NCI-H526 (cell line): Measurements from ENCODE around the gene TASOR.

Source experiments
- DNase-seq, 2 experiments: peaks; one replicate each; lab custom pipeline; 2025; lab: John Stamatoyannopoulos, UW

TASOR gene

GRCh38 chr3:56682462-56683121 is 473 bp downstream of the TASOR start:
- peak; percentile 66 to 77 for DNase-seq

- DNase-seq, result no peak
These were observed 1.0 kb downstream of the TASOR start for GRCh38 chr3:56681984-56682461.

- no peak for DNase-seq
These were observed 2.9 kb downstream of the TASOR start for GRCh38 chr3:56680054-56680580.

GRCh38 chr3:56677286-56677685 is 5.8 kb downstream of the TASOR start:
- DNase-seq, result no peak

- no peak for DNase-seq
These were observed 9.1 kb downstream of the TASOR start for GRCh38 chr3:56673781-56674457.

GRCh38 chr3:56667973-56668579 is 15.0 kb downstream of the TASOR start:
- DNase-seq, result no peak

- no peak for DNase-seq
These were observed 18.2 kb downstream of the TASOR start for GRCh38 chr3:56664823-56665222.

GRCh38 chr3:56655709-56656108 is 27.4 kb downstream of the TASOR start:
- no peak for DNase-seq

GRCh38 chr3:56654460-56654859 is 28.6 kb downstream of the TASOR start:
- no peak for DNase-seq

- DNase-seq, result no peak
These were observed 37.7 kb downstream of the TASOR start for GRCh38 chr3:56645407-56645806.

GRCh38 chr3:56633602-56634535 is 49.2 kb downstream of the TASOR start:
- no peak for DNase-seq
